ENCODE data around the gene COQ2.
A peak's percentile ranks its signal among the peaks of the same experiment; 100 is the strongest.

COQ2 gene

GRCh38 chr4:83284193-83285054 is at the start of gene COQ2:
Gene COQ2, minus strand, starts transcription at chr4:83284798. Its CDS starts 34 bp downstream, at chr4:83284764.
- H3F3A ChIP-seq (ENCODE audit: control insufficient read depth, insufficient read depth), result peaks cover 15% of the 10 kb centered on the region
- no peaks in the 10 kb centered on the region for H3K9me3 ChIP-seq (ENCODE audit: control insufficient read depth, insufficient read depth, low read length)
- no peaks in the 10 kb centered on the region for H3K36me3 ChIP-seq (ENCODE audit: control insufficient read depth, low read length)
- peaks cover 30% of the 10 kb centered on the region for H3K79me2 ChIP-seq (ENCODE audit: control insufficient read depth, low read length)
- peak within 1 kb of the TSS; percentile 85 for H3K4me3 ChIP-seq (ENCODE audit: low read length)
- no peaks in the 10 kb centered on the region for H4K20me1 ChIP-seq (ENCODE audit: control insufficient read depth, insufficient read depth, low read depth, low read length)
- H3K9me2 ChIP-seq (replicated peaks; ENCODE audit: control insufficient read depth, low read length), result no peaks in the 10 kb centered on the region
- TF ChIP-seq, protein P1, sequence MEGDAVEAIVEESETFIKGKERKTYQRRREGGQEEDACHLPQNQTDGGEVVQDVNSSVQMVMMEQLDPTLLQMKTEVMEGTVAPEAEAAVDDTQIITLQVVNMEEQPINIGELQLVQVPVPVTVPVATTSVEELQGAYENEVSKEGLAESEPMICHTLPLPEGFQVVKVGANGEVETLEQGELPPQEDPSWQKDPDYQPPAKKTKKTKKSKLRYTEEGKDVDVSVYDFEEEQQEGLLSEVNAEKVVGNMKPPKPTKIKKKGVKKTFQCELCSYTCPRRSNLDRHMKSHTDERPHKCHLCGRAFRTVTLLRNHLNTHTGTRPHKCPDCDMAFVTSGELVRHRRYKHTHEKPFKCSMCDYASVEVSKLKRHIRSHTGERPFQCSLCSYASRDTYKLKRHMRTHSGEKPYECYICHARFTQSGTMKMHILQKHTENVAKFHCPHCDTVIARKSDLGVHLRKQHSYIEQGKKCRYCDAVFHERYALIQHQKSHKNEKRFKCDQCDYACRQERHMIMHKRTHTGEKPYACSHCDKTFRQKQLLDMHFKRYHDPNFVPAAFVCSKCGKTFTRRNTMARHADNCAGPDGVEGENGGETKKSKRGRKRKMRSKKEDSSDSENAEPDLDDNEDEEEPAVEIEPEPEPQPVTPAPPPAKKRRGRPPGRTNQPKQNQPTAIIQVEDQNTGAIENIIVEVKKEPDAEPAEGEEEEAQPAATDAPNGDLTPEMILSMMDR (IDR thresholded peaks at IDR 0.05; ENCODE audit: low read depth, low read length, poor library complexity, severe bottlenecking), result peak; percentile 34
- no peak for TF ChIP-seq EZH2phosphoT487 (IDR thresholded peaks at IDR 0.05; ENCODE audit: borderline replicate concordance, low read length)
- no peaks in the 10 kb centered on the region for H3K27me3 ChIP-seq (ENCODE audit: control insufficient read depth, low read length)
- peaks cover 36% of the 10 kb centered on the region for H3K4me1 ChIP-seq (ENCODE audit: control insufficient read depth, low read length)
- peak within 1 kb of the TSS; percentile 89 for H3K4me2 ChIP-seq (ENCODE audit: low read length)
- peak within 1 kb of the TSS; percentile 62 for H3K27ac ChIP-seq (ENCODE audit: low read depth, low read length)

- no peaks in the 10 kb centered on the region for H3K9me3 ChIP-seq (ENCODE audit: control insufficient read depth, insufficient read depth, low read length)
- H3K4me2 ChIP-seq (ENCODE audit: low read length), result no peak overlapping the region
- H3F3A ChIP-seq (ENCODE audit: control insufficient read depth, insufficient read depth), result no peaks in the 10 kb centered on the region; the same call in 1 of the 2 replicates
- no peak overlapping the region for H3K27ac ChIP-seq (ENCODE audit: low read depth, low read length)
- H3K36me3 ChIP-seq (ENCODE audit: control insufficient read depth, low read length), result no peaks in the 10 kb centered on the region
- TF ChIP-seq, protein P1 (IDR thresholded peaks at IDR 0.05; ENCODE audit: low read depth, low read length, poor library complexity, severe bottlenecking), result no peak
- TF ChIP-seq EZH2phosphoT487 (IDR thresholded peaks at IDR 0.05; ENCODE audit: borderline replicate concordance, low read length), result no peak
- H3K4me3 ChIP-seq (ENCODE audit: low read length), result no peak overlapping the region
- peaks cover 24% of the 10 kb centered on the region for H3K27me3 ChIP-seq (ENCODE audit: control insufficient read depth, low read length)
- H3K9me2 ChIP-seq (replicated peaks; ENCODE audit: control insufficient read depth, low read length), result no peaks in the 10 kb centered on the region
- no peaks in the 10 kb centered on the region for H3K79me2 ChIP-seq (ENCODE audit: control insufficient read depth, low read length)
- no peaks in the 10 kb centered on the region for H4K20me1 ChIP-seq (ENCODE audit: control insufficient read depth, insufficient read depth, low read depth, low read length)
- peaks cover 20% of the 10 kb centered on the region for H3K4me1 ChIP-seq (ENCODE audit: control insufficient read depth, low read length)
Measured at GRCh38 chr4:83331956-83332355, 47.4 kb upstream of the COQ2 start.

DNA sequence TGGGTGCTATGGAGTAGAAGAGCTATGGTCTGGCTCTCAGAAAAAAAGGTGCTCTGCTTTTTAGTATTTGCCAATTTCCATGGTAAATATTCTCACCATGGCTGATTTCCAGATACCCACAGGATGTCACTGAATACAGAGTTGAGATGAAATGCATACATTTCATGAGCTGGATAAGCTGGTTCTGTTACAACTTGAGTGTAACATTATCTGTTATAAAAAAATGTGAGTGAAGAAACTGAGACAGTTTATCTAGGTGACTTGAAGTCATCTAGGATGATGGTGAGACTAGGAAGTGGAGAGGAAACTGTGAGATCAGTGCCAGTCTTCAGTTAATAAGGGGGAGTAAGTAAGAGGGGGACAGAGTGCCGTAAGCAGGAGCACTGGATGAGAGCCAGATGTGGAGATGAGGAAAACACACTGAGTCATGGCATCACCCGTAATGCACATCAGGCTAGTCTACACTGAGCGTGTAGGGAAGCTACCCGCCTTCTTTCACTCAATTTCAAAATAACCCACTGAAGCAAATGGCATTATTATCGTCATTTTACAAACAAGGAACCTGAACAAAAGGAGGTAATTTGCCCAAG is 45.0 kb upstream of the COQ2 start:
- H3K4me3 ChIP-seq (ENCODE audit: low read length), result no peak overlapping the region

More for the DNA sequence above, 45.0 kb upstream of the COQ2 start:
- Histone ChIP-seq H3K79me2 (ENCODE audit: control insufficient read depth, low read length) (no peaks in the 10 kb centered on the region), H3K36me3 (ENCODE audit: control insufficient read depth, low read length) (no peaks in the 10 kb centered on the region), H3K27me3 (ENCODE audit: control insufficient read depth, low read length) (peaks cover 8% of the 10 kb centered on the region), H3K9me3 (ENCODE audit: control insufficient read depth, insufficient read depth, low read length) (no peaks in the 10 kb centered on the region), H3K27ac (ENCODE audit: low read depth, low read length) (no peak overlapping the region), H4K20me1 (ENCODE audit: control insufficient read depth, insufficient read depth, low read depth, low read length) (no peaks in the 10 kb centered on the region), H3K9me2 (replicated peaks; ENCODE audit: control insufficient read depth, low read length) (no peaks in the 10 kb centered on the region), H3F3A (ENCODE audit: control insufficient read depth, insufficient read depth) (no peaks in the 10 kb centered on the region), H3K4me1 (ENCODE audit: control insufficient read depth, low read length) (peaks cover 8% of the 10 kb centered on the region), H3K4me2 (ENCODE audit: low read length) (no peak overlapping the region)
- TF ChIP-seq, protein P1 (IDR thresholded peaks at IDR 0.05; ENCODE audit: low read depth, low read length, poor library complexity, severe bottlenecking), result no peak
- TF ChIP-seq EZH2phosphoT487 (IDR thresholded peaks at IDR 0.05; ENCODE audit: borderline replicate concordance, low read length), result no peak
